SK-N-SH treated with all-trans-retinoic acid at 6 μM for 48 hours (cell line): Measurements from ENCODE around the gene HMX1.

Experiments used
- ATAC-seq: fragments of 200-7000 bp; cut with Tn5 transposase; 3 replicates; pipeline ENCODE4 v1.9.1; 2020; ENCODE audit warnings: mild to moderate bottlenecking, moderate library complexity
- ARNTL ChIP-seq: fragments of 450-650 bp; formaldehyde crosslinking; IDR thresholded peaks from 2 replicates; pipeline ENCODE4 v1.5.0; 2020; ENCODE audit warnings: low read depth, mild to moderate bottlenecking, moderate library complexity, borderline replicate concordance
- BACH2 ChIP-seq: fragments of 250-450 bp; sonication (Bioruptor Pico); IDR thresholded peaks from 2 replicates; pipeline ENCODE4 v1.9.0; 2021; ENCODE audit warnings: mild to moderate bottlenecking, borderline replicate concordance
- CREB5 ChIP-seq: fragments of 250-450 bp; sonication (Bioruptor Pico); IDR thresholded peaks from 2 replicates; pipeline ENCODE4 v1.5.1; 2020; ENCODE audit warnings: low read depth, mild to moderate bottlenecking, moderate library complexity
- CSDC2 ChIP-seq: fragments of 250-450 bp; sonication (Bioruptor Pico); IDR thresholded peaks from 2 replicates; pipeline ENCODE4 v1.5.0; 2020; ENCODE audit warnings: mild to moderate bottlenecking, moderate library complexity
- CSRNP3 ChIP-seq: fragments of 250-450 bp; sonication (Bioruptor Pico); IDR thresholded peaks from 2 replicates; pipeline ENCODE4 v1.5.1; 2021; ENCODE audit warnings: mild to moderate bottlenecking, moderate library complexity
- ESRRG ChIP-seq: fragments of 250-450 bp; sonication (Bioruptor Pico); IDR thresholded peaks from 2 replicates; pipeline ENCODE4 v1.6.1; 2021; ENCODE audit warnings: mild to moderate bottlenecking
- GLIS3 ChIP-seq: fragments of 250-450 bp; sonication (Bioruptor Pico); IDR thresholded peaks from 2 replicates; pipeline ENCODE4 v1.5.0; 2020; ENCODE audit warnings: mild to moderate bottlenecking, moderate library complexity
- ISL1 ChIP-seq: fragments of 250-450 bp; sonication (Bioruptor Pico); IDR thresholded peaks from 2 replicates; pipeline ENCODE4 v2.1.2; 2022; ENCODE audit warnings: mild to moderate bottlenecking, moderate library complexity
- OSR1 ChIP-seq: fragments of 250-450 bp; sonication (Bioruptor Pico); IDR thresholded peaks from 2 replicates; pipeline ENCODE4 v1.8.0; 2022; ENCODE audit warnings: moderate library complexity, mild to moderate bottlenecking, inconsistent platforms
- PPARA ChIP-seq: fragments of 250-450 bp; sonication (Bioruptor Pico); IDR thresholded peaks from 2 replicates; pipeline ENCODE4 v1.5.0; 2020; ENCODE audit warnings: mild to moderate bottlenecking, borderline replicate concordance
- RARB ChIP-seq: fragments of 250-450 bp; sonication (Bioruptor Pico); IDR thresholded peaks from 2 replicates; pipeline ENCODE4 v1.8.0; 2021; ENCODE audit warnings: mild to moderate bottlenecking, moderate library complexity
- SNAI2 ChIP-seq: fragments of 250-450 bp; sonication (Bioruptor Pico); IDR thresholded peaks from 2 replicates; pipeline ENCODE4 v1.5.0; 2020; ENCODE audit warnings: mild to moderate bottlenecking, moderate library complexity
- TCF4 ChIP-seq: fragments of 250-450 bp; sonication (Bioruptor Pico); IDR thresholded peaks from 2 replicates; pipeline ENCODE4 v1.8.0; 2021; ENCODE audit warnings: mild to moderate bottlenecking, moderate library complexity, borderline replicate concordance
- TSHZ2 ChIP-seq: fragments of 250-450 bp; sonication (Bioruptor Pico); IDR thresholded peaks from 2 replicates; pipeline ENCODE4 v1.5.0; 2020; ENCODE audit warnings: mild to moderate bottlenecking, moderate library complexity
- ZFP3 ChIP-seq: fragments of 250-450 bp; sonication (Bioruptor Pico); IDR thresholded peaks from 2 replicates; pipeline ENCODE4 v1.5.0; 2020; ENCODE audit warnings: mild to moderate bottlenecking, moderate library complexity
- ZFP30 ChIP-seq: fragments of 450-650 bp; formaldehyde crosslinking; IDR thresholded peaks from 2 replicates; pipeline ENCODE4 v1.5.0; 2022; ENCODE audit warnings: mild to moderate bottlenecking, moderate library complexity
- ZNF565 ChIP-seq: fragments of 450-650 bp; formaldehyde crosslinking; conservative IDR thresholded peaks from 2 replicates; pipeline ENCODE4 v1.5.0; 2020; ENCODE audit warnings: low read depth, mild to moderate bottlenecking, moderate library complexity
- ZNF70 ChIP-seq: fragments of 450-650 bp; formaldehyde crosslinking; IDR thresholded peaks from 2 replicates; pipeline ENCODE4 v1.5.0; 2020; ENCODE audit warnings: mild to moderate bottlenecking, moderate library complexity
- ZNF8 ChIP-seq: fragments of 450-650 bp; formaldehyde crosslinking; IDR thresholded peaks from 2 replicates; pipeline ENCODE4 v1.5.0; 2020; ENCODE audit warnings: mild to moderate bottlenecking, moderate library complexity
- TF ChIP-seq, protein P1 (sequence below): fragments of 250-450 bp; sonication (Bioruptor Pico); IDR thresholded peaks from 2 replicates; pipeline ENCODE4 v1.8.0; 2021; ENCODE audit warnings: low read depth, mild to moderate bottlenecking, moderate library complexity, borderline replicate concordance

The HMX1 gene

GRCh38 chr4:8849266-8850073, 22.2 kb downstream of the HMX1 start:
- ATAC-seq, result no peak
- TF ChIP-seq ISL1 (CRISPR knock-in tag), result no peak
- TF ChIP-seq TCF4 (CRISPR knock-in tag), result no peak
- TF ChIP-seq CSDC2 (CRISPR knock-in tag), result no peak
- TF ChIP-seq ZNF8 (CRISPR knock-in tag), result no peak
- TF ChIP-seq ZFP30 (CRISPR knock-in tag), result no peak
- TF ChIP-seq, protein P1, sequence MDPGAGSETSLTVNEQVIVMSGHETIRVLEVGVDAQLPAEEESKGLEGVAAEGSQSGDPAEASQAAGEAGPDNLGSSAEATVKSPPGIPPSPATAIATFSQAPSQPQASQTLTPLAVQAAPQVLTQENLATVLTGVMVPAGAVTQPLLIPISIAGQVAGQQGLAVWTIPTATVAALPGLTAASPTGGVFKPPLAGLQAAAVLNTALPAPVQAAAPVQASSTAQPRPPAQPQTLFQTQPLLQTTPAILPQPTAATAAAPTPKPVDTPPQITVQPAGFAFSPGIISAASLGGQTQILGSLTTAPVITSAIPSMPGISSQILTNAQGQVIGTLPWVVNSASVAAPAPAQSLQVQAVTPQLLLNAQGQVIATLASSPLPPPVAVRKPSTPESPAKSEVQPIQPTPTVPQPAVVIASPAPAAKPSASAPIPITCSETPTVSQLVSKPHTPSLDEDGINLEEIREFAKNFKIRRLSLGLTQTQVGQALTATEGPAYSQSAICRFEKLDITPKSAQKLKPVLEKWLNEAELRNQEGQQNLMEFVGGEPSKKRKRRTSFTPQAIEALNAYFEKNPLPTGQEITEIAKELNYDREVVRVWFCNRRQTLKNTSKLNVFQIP (CRISPR knock-in tag), result no peak
- TF ChIP-seq ARNTL (CRISPR knock-in tag), result no peak
- TF ChIP-seq, all 23 proteins: peak for 0

GRCh38 chr4:8848507-8849265, 23.0 kb downstream of the HMX1 start:
- no peak for ATAC-seq
- TF ChIP-seq CREB5 (no peak), RARB (no peak), OSR1 (no peak), ISL1 (CRISPR knock-in tag) (no peak), ZFP3 (no peak), TCF4 (CRISPR knock-in tag) (no peak), SNAI2 (CRISPR knock-in tag) (no peak), ZNF70 (CRISPR knock-in tag) (no peak), ARNTL (CRISPR knock-in tag) (no peak), GLIS3 (CRISPR knock-in tag) (no peak)
- TF ChIP-seq, protein P1 (CRISPR knock-in tag), result no peak

GRCh38 chr4:8847764-8848163, 23.9 kb downstream of the HMX1 start:
- ATAC-seq, result no peak
- TF ChIP-seq PPARA (CRISPR knock-in tag) (no peak), BACH2 (CRISPR knock-in tag) (no peak), ZNF565 (CRISPR knock-in tag) (no peak), TSHZ2 (no peak), SNAI2 (CRISPR knock-in tag) (no peak), ISL1 (CRISPR knock-in tag) (no peak), ESRRG (CRISPR knock-in tag) (no peak), ZNF70 (CRISPR knock-in tag) (no peak), CSDC2 (CRISPR knock-in tag) (no peak), ARNTL (CRISPR knock-in tag) (no peak), CREB5 (no peak), ZFP30 (CRISPR knock-in tag) (no peak), CSRNP3 (CRISPR knock-in tag) (no peak)
